HCT116 (cell line): ENCODE results near the gene ONECUT3. TPM values are rescaled to one million over a fixed set of nuclear protein-coding genes. Genes with fewer than 3 reads are reported as not detected.
A peak's percentile ranks its signal among the peaks of the same experiment; 100 is the strongest.

ENCODE experiments used
- ATAC-seq: fragments of 200-7000 bp; cut with Tn5 transposase; 2 replicates; pipeline ENCODE4 v1.9.1; 2020; ENCODE audit warnings: mild to moderate bottlenecking, moderate library complexity
- BruUV-seq: library from RNA; stranded (reverse); fragments of 400-500 nt; replicated peaks from 2 replicates; lab custom pipeline; 2021; lab: Mats Ljungman, UMichigan
- CTCF ChIA-PET: fragments of 300-600 bp; sonication (Branson Sonifier 250); formaldehyde crosslinking; loops from one replicate; lab custom pipeline; 2021; ENCODE audit warnings: antibody characterized with exemption; lab: Charles Lee
- POLR2A ChIA-PET: fragments of 300-600, 350-600 bp; sonication (Branson Sonifier 250); formaldehyde crosslinking; loops from one replicate; lab custom pipeline; 2021; ENCODE audit warnings: antibody characterized with exemption; lab: Charles Lee
- RAD21 ChIA-PET, 2 experiments: fragments of 300-600 bp; sonication (Branson Sonifier 250); formaldehyde crosslinking; loops; one replicate each; lab custom pipeline; 2023; ENCODE audit warnings: low total read pairs in 2 of 2; ENCODE audit not compliant: uncharacterized antibody in 2 of 2, unreplicated experiment in 2 of 2, low non-redundant PET in 1 of 2; lab: Charles Lee
- DNase-seq: peaks from one replicate; pipeline ENCODE4 v3.0.0-alpha.2; 2010; ENCODE audit warnings: low read depth, low spot score
- H2AFZ ChIP-seq: fragments of 200-600 bp; shearing (Covaris generic), sonication (generic); 2 replicates; pipeline ENCODE4 v1.6.1; 2017; ENCODE audit warnings: low read depth, mixed run types, mixed read lengths, antibody characterized with exemption, low read length; ENCODE audit not compliant: poor library complexity, severe bottlenecking
- H3K27ac ChIP-seq: 2 replicates; pipeline ENCODE4 v1.5.1; 2012; ENCODE audit warnings: low read depth, low read length
- H3K27me3 ChIP-seq: fragments of 200-600 bp; sonication (generic); 2 replicates; pipeline ENCODE4 v1.6.1; 2016; ENCODE audit warnings: mixed run types, low read length, mixed read lengths; ENCODE audit not compliant: insufficient read depth
- H3K36me3 ChIP-seq, 2 experiments: fragments of 200-500 bp in 1 of 2; fragments of 200-600 bp in 1 of 2; sonication (Bioruptor generic) in 1 of 2; sonication (generic) in 1 of 2; 2 replicates each; pipeline versions ENCODE4 v1.5.1 to v1.6.1; 2014 to 2016; ENCODE audit warnings: low read length in 2 of 2, inconsistent platforms in 1 of 2, mixed read lengths in 1 of 2, mixed run types in 1 of 2; ENCODE audit not compliant: insufficient read depth in 2 of 2, control insufficient read depth in 1 of 2
- H3K4me1 ChIP-seq, 2 experiments: fragments of 200-600 bp in 1 of 2; sonication (generic) in 1 of 2; 2 replicates each; pipeline versions ENCODE4 v1.5.1 to v1.6.1; 2012 to 2017; ENCODE audit warnings: low read length in 2 of 2, inconsistent platforms in 1 of 2, mild to moderate bottlenecking in 1 of 2, mixed read lengths in 1 of 2, mixed run types in 1 of 2, moderate library complexity in 1 of 2; ENCODE audit not compliant: insufficient read depth in 2 of 2, control insufficient read depth in 1 of 2
- H3K4me2 ChIP-seq: fragments of 200-600 bp; sonication (generic); 2 replicates; pipeline ENCODE4 v1.6.1; 2017; ENCODE audit warnings: mixed run types, low read length, mixed read lengths
- H3K4me3 ChIP-seq, 2 experiments: fragments of 200-600 bp in 1 of 2; sonication (generic) in 1 of 2; replicated peaks in 1 of 2; 2 replicates each; pipeline ENCODE4 v1.5.1; 2011 to 2016; ENCODE audit warnings: low read length in 2 of 2, control low read depth in 1 of 2, low read depth in 1 of 2, mild to moderate bottlenecking in 1 of 2, mixed read lengths in 1 of 2, mixed run types in 1 of 2
- H3K79me2 ChIP-seq: fragments of 200-600 bp; sonication (generic); 2 replicates; pipeline ENCODE4 v1.6.1; 2017; ENCODE audit warnings: mild to moderate bottlenecking, mixed run types, low read length, moderate library complexity, mixed read lengths; ENCODE audit not compliant: insufficient read depth
- H3K9ac ChIP-seq: fragments of 200-600 bp; sonication (generic); 2 replicates; pipeline ENCODE4 v1.6.1; 2016; ENCODE audit warnings: low read length, mixed read lengths
- H3K9me2 ChIP-seq: fragments of 200-600 bp; sonication (generic), shearing (Covaris generic); 2 replicates; pipeline ENCODE4 v1.6.1; 2017; ENCODE audit warnings: mixed run types, mild to moderate bottlenecking, moderate library complexity; ENCODE audit not compliant: insufficient read depth
- H3K9me3 ChIP-seq, 2 experiments: fragments of 200-500 bp in 1 of 2; fragments of 200-600 bp in 1 of 2; sonication (Bioruptor generic) in 1 of 2; sonication (generic) in 1 of 2; 2 replicates each; pipeline ENCODE4 v1.6.1; 2014 to 2017; ENCODE audit warnings: low read length in 2 of 2, mixed read lengths in 2 of 2, inconsistent platforms in 1 of 2, low read depth in 1 of 2, mild to moderate bottlenecking in 1 of 2, mixed run types in 1 of 2, moderate library complexity in 1 of 2; ENCODE audit not compliant: control insufficient read depth in 1 of 2, insufficient read depth in 1 of 2
- H4K20me1 ChIP-seq: fragments of 200-600 bp; sonication (generic), shearing (Covaris generic); 2 replicates; pipeline ENCODE4 v1.6.1; 2017; ENCODE audit warnings: mixed run types, mild to moderate bottlenecking, moderate library complexity; ENCODE audit not compliant: insufficient read depth
- ATF3 ChIP-seq: IDR thresholded peaks from 2 replicates; pipeline ENCODE4 v1.6.1; 2012
- CBX3 ChIP-seq: IDR thresholded peaks from 2 replicates; pipeline ENCODE4 v1.6.1; 2012; ENCODE audit warnings: low read depth
- CEBPB ChIP-seq: IDR thresholded peaks from 2 replicates; pipeline ENCODE4 v1.6.1; 2012; ENCODE audit warnings: low read depth
- EGR1 ChIP-seq: IDR thresholded peaks from 2 replicates; pipeline ENCODE4 v1.6.1; 2012; ENCODE audit warnings: low read depth
- ELF1 ChIP-seq: IDR thresholded peaks from 2 replicates; pipeline ENCODE4 v1.6.1; 2012; ENCODE audit warnings: low read depth, borderline replicate concordance
- FOSL1 ChIP-seq: IDR thresholded peaks from 2 replicates; pipeline ENCODE4 v1.6.1; 2012; ENCODE audit warnings: low read depth
- MAX ChIP-seq: IDR thresholded peaks from 2 replicates; pipeline ENCODE4 v1.6.1; 2012
- POLR2A ChIP-seq: IDR thresholded peaks from 2 replicates; pipeline ENCODE4 v1.7.0; 2011; ENCODE audit warnings: borderline replicate concordance; ENCODE audit not compliant: insufficient read depth, insufficient read length; ENCODE audit errors: extremely low read depth
- POLR2AphosphoS5 ChIP-seq: IDR thresholded peaks from 2 replicates; pipeline ENCODE4 v1.6.1; 2011; ENCODE audit warnings: mild to moderate bottlenecking, low read depth, low read length, moderate library complexity
- REST ChIP-seq: IDR thresholded peaks from 2 replicates; pipeline ENCODE4 v1.6.1; 2012; ENCODE audit warnings: low read depth
- SIN3A ChIP-seq: IDR thresholded peaks from 2 replicates; pipeline ENCODE4 v1.6.1; 2012; ENCODE audit warnings: low read depth
- YY1 ChIP-seq: IDR thresholded peaks from 2 replicates; pipeline ENCODE4 v1.6.1; 2011; ENCODE audit warnings: low read length, low read depth, moderate library complexity, mild to moderate bottlenecking; ENCODE audit not compliant: insufficient replicate concordance; ENCODE audit errors: extremely low read depth
- ZFX ChIP-seq: fragments of 450-650 bp; IDR thresholded peaks from 2 replicates; pipeline ENCODE4 v1.6.1; 2017
- ZNF274 ChIP-seq: fragments of 200-500 bp; sonication (Bioruptor generic); IDR thresholded peaks from 2 replicates; pipeline ENCODE4 v1.6.1; 2014; ENCODE audit warnings: mild to moderate bottlenecking, low read depth, low read length, inconsistent platforms
- intact Hi-C: fragments of 100-400 bp; cut with micrococcal nuclease; formaldehyde crosslinking; loops from 2 replicates; pipeline ENCODE4 v1.10.0; 2022
- total RNA-seq: library from RNA; stranded (reverse); gene quantifications from one replicate; pipeline ENCODE4 v1.2.1, GENCODE V29; 2021; ENCODE audit not compliant: unreplicated experiment

ONECUT3 gene
- total RNA-seq, 1 experiment from 2014 or later: 22.1 TPM

DNA sequence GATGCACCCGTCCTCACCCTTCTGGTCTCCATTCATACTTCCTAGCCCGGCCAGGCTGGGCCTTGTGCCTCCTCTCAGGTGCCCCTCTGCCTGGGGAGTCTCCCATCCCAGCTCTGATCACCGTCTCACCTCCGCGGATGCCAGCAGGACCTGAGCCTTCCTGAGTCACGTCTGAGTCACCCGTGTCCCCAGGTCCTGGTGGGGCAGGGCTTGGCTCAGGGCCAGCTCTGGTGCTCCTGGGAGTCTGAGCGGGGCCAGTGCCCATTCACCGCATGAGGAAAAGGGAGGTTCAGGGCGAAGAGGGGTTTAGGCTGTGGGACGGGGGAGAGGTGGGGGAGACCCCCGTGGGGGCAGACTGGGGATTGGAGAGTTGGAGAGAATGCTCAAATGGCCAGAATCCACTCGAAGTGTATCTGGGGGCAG lies 58.2 kb downstream of the ONECUT3 start:
- H3K4me1 ChIP-seq: peaks cover 20 to 38% of the 10 kb centered on the region in 2 experiments
- no peak for TF ChIP-seq SIN3A
- TF ChIP-seq POLR2AphosphoS5: peak; percentile 61
- TF ChIP-seq EGR1: no peak
- no peak for TF ChIP-seq REST
- TF ChIP-seq CEBPB: no peak
- peak; percentile 29 for TF ChIP-seq YY1
- TF ChIP-seq ELF1: no peak
- peak; percentile 98 for TF ChIP-seq FOSL1
- TF ChIP-seq POLR2A: peak; percentile 10
- no peak for TF ChIP-seq CBX3
- TF ChIP-seq ZFX: no peak
- TF ChIP-seq ATF3: no peak
- no peak for TF ChIP-seq MAX
- no peak for TF ChIP-seq ZNF274
- no peaks in the 10 kb centered on the region for H3K9me2 ChIP-seq
- POLR2A ChIA-PET: interaction anchor here (0.9 to 1.1 kb wide), 3 partner anchors 64 to 339 kb away, joined by 3 to 4 read pairs (median 3); no protein-coding TSS in a partner anchor
- H3K27me3 ChIP-seq: no peaks in the 10 kb centered on the region
- H3K36me3 ChIP-seq: no peaks in the 10 kb centered on the region; a peak in 1 of 4 replicates
- no TSS peak for BruUV-seq
- DNase-seq (peak; percentile 90), ATAC-seq (peak; percentile 49)
- peak overlapping the region; percentile 81 for H3K27ac ChIP-seq
- intact Hi-C loops: loop anchor here (5.0 to 10.0 kb wide), 2 partner anchors 139 to 207 kb away; partner anchors contain the start of gene UQCR11
- no peaks in the 10 kb centered on the region for H3K9me3 ChIP-seq
- no peaks in the 10 kb centered on the region for H3K79me2 ChIP-seq
- RAD21 ChIA-PET: interaction anchor here in 1 of 2 experiments (1.2 kb wide), 1 partner anchor 15 kb away, joined by 4 read pairs; no protein-coding TSS in a partner anchor
- no peaks in the 10 kb centered on the region for H4K20me1 ChIP-seq
- no peak overlapping the region for H2AFZ ChIP-seq
- CTCF ChIA-PET: interaction anchor here (0.6 to 1.5 kb wide), 11 partner anchors 15 to 266 kb away, joined by 3 to 7 read pairs (median 3); no protein-coding TSS in a partner anchor
- peak overlapping the region; percentile 63 to 67 for H3K4me3 ChIP-seq
- peak overlapping the region; percentile 66 for H3K9ac ChIP-seq
- peak overlapping the region; percentile 92 for H3K4me2 ChIP-seq
